Measurements from ENCODE around the gene NID1.

NID1 gene

DNA sequence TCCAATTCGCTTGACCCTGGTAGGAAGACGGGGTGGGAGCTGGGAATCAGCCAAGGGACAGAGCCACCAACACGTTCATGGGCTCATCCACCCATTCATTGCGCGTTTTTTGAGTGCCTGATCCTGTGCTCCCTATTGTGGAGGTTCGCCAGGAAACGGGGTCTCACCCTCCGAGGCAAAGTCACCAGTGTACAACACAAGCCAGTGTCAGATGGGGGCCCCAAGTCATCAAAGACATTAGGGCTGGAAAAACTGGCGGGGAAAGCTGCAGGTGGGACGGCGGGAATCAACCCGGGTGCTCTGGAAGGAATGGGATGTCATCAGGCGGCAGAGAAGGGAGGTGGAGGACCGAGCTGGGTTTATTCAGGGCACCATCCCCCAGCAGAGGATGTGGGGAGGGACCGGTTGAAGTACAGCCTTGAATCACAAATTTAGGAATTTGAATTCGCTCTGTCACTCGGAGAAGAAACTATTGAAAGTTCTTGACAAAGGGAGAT lies 667 bp upstream of the NID1 start:
- no peak for DNase-seq (ENCODE audit: low read depth, low spot score)

DNA sequence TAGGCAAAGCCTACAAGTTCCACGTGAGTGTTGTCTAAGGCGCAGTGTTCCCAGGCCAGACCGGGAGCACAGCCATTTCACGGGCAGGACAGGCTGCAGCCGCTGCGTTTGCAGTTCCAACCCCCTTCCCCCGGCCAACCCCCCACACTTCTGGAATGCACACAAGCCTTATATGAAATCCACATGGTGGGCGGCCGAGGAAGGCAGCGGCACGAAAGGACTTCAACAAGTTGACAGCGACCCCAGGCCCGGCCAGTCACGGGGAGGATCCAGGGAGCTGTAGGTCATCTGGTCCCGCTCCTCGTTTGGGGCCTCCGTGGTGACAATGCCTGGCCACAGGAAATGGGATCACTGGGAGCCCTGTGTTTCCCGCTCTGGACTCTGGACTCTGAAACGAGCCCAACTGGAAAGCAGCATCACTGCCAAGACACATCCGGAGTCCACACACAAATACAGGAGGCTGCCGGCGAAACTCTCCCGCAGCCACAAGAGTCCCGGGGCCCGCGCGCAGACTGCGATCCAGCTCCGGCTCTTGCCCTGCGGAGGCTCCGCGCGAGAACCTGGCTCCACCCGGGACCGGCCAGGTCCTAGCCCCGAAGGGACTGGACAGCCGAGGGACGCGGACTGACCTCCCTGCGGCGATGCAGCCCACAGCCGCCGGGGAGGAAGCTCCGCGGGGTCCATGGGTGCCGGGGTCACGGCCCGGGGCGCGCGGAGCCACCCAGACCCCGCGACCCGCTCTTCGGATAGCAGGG lies 794 bp downstream of the NID1 start:
- DNase-seq (ENCODE audit: low read depth, low spot score): no peak

GRCh38 chr1:236063551-236063918 lies 1.4 kb downstream of the NID1 start:
- DNase-seq (ENCODE audit: low read depth, low spot score): no peak

- DNase-seq (ENCODE audit: low read depth, low spot score): no peak
Measured at GRCh38 chr1:236060286-236060685, 4.6 kb downstream of the NID1 start.

DNA sequence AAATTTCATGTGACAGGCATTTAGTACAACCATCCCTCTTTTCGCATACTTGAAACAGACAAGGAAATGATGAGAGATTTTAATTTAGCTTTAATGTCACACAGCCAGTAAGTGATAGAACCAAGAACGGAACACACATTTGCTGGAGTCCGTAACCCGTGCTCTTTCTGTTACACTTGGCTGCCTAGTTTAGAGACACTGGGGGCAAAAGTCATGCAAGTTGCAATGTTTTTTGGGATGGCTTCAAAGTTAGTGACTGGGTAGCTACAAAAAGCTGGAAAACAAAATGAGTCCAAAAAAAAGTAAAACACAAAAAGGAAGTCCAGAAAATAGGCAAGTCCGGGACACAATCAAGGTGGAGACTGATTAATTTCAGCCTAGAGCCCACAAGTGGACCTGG lies 5.9 kb downstream of the NID1 start:
- no peak for DNase-seq (ENCODE audit: low read depth, low spot score)

DNA sequence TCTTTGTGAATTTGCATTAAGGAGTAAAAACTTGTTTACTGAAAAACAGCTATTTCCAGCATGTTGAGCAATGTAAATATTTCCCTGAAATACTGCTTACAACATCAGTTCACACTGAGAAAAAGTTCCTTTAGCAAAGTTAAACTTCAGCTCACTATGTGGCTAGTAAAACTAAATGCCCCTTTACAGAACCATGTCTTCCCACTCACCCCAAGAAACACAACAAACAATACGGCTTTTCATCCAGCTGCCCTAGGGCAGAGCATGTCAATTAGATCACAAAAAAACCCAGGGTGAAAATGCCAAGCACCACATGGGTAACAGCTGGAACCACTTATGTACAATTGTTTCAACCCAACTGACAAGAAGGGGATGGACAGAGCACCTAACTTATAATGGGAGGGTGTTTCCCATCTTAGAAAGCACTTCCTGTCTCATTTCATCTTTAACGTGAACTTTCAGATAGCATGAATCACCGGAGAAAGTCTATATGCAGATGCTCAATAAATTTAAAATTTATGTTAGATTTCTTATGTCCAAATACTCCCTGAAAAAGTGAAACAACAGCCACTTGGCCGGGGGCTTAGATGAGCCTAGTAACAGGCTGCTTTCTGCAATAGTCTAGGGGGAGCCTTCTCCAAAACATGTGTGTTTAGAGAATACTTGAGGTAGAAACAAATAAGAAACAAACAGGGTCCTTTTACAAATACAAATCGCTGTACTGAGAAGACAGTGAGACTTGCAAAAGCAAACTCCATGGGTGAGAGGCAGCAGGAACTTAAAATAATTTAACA lies 6.6 kb downstream of the NID1 start:
- DNase-seq (ENCODE audit: low read depth, low spot score): no peak

- no peak for DNase-seq (ENCODE audit: low read depth, low spot score)
Measured at GRCh38 chr1:236057546-236057945, 7.3 kb downstream of the NID1 start.

DNA sequence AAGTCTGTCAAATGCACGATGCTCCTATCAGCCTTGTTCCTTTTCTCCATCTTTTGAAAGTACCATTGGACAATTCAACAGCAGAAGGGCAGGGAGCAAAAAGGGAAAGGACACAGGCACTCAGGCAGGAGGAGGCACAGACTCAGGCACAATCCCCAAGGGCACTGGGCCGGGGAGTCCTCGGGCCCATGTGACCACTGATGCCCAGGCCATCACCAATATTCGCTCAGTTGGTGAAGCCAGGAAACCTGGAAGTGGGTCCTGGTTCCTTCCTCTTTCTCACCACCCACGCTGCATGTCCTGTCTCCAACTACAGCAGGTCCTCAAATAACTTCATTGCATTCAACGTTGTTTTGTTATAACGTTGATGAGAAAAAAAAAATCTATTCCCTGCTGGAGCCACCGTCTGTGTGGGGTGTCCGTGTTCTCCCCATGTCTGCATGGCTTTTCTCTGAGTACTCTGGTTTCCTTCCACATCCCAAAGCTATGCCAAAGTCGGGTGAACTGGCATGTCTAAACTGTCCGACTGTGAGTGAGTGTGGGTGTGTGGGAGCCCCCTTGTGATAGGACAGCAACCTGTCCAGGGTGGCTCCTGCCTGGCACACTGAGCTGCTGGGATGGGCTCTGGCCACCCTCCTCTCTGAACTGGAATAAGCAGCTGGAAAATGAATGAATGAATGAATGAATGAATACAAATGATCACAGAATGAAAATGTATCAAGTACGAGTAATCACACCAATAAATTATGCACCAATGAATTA lies 12.5 kb downstream of the NID1 start:
- DNase-seq (ENCODE audit: low read depth, low spot score): no peak

GRCh38 chr1:236051242-236051791 lies 13.6 kb downstream of the NID1 start:
- no peak for DNase-seq (ENCODE audit: low read depth, low spot score)

DNA sequence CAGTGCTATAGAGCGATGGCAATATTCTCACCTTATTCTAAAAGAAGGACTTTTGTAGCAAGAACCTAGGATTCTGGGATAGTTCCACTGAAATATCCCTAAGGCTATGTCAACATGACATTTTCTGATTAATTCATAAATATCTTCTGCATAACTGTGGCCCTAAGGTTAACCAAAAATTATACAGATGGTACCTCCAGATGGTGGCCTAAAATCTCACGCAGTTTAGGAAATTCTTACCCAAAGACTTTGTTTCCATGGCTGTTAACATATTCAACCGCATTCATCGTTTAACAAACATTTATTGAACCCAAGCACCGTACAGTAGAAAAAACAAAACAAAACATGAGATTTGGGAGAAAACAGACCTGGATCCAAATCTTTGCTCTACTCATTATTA lies 19.1 kb downstream of the NID1 start:
- DNase-seq (ENCODE audit: low read depth, low spot score): no peak

DNA sequence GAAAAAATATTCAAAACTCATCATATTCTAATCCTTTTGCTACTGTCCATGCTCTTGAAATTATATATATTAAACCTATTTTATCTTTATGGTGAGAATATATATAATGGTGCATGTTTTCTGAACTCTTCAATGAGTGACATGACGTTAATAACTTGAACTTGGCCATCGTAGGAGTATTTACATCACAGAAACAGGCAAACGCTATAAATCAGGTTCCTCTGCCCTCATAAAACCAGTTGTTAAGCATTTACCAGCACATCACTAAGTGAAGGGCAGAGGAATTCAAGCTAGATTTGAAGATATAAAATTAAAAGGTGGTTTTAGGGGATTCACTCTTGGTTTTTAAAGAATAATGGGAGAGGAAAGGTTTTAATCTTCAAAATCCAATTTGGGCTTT lies 20.5 kb downstream of the NID1 start:
- DNase-seq (ENCODE audit: low read depth, low spot score): no peak

GRCh38 chr1:236041631-236042618 lies 23.0 kb downstream of the NID1 start:
- DNase-seq (ENCODE audit: low read depth, low spot score): no peak

- DNase-seq (ENCODE audit: low read depth, low spot score): no peak
Measured at GRCh38 chr1:236039740-236040685, 24.9 kb downstream of the NID1 start.

- DNase-seq (ENCODE audit: low read depth, low spot score): no peak
Measured at GRCh38 chr1:236038034-236038433, 26.9 kb downstream of the NID1 start.

- DNase-seq (ENCODE audit: low read depth, low spot score): no peak
Measured at GRCh38 chr1:236035681-236036101, 29.2 kb downstream of the NID1 start.

DNA sequence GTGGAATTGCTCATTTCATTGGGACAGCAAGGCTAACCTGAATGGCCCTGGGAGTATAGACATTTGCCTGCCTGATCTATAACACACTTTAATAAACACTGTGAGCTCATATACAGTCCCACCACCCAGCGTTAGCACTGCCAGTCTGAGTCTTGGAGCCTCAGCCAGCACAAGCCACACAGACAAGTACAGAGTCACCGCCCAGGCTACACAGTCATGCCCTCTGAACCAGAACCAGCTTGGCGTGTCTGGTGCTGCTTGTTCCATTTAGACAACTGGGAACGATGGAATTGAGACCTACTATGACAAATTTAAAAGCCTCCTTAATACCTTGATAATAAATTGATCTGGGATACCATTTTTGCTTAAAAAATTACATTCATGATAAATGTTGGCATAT lies 31.6 kb downstream of the NID1 start:
- no peak for DNase-seq (ENCODE audit: low read depth, low spot score)

GRCh38 chr1:236030534-236030933 lies 34.4 kb downstream of the NID1 start:
- DNase-seq (ENCODE audit: low read depth, low spot score): no peak

GRCh38 chr1:236029428-236029940 lies 35.4 kb downstream of the NID1 start:
- no peak for DNase-seq (ENCODE audit: low read depth, low spot score)

DNA sequence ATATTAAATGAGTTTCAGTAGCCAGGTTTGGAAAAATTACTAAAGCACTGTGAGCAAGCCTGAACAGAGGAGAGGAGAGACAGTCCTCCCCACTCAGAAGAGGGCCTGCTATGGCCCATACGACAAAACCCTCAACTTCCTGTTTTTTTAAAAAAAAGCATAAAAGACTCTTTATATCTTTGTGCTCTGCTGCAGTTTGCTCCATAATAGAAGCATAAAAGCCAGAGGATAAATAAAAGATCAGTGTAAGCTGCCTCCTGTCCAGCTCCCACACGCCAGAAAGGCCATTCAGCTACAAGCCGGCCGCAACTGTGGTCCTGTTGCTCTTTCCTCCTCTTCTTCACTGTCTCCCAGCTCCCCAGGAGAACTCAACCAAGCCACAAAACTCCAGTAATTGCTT lies 37.8 kb downstream of the NID1 start:
- no peak for DNase-seq (ENCODE audit: low read depth, low spot score)

Data from activated CD4-positive, CD25-positive, alpha-beta regulatory T cell treated with anti-CD3 and anti-CD28 coated beads, Interleukin-2, amount 50 U/mL, for 16 hours (primary cell).